Measurements from ENCODE around the gene CADM3.

DNA sequence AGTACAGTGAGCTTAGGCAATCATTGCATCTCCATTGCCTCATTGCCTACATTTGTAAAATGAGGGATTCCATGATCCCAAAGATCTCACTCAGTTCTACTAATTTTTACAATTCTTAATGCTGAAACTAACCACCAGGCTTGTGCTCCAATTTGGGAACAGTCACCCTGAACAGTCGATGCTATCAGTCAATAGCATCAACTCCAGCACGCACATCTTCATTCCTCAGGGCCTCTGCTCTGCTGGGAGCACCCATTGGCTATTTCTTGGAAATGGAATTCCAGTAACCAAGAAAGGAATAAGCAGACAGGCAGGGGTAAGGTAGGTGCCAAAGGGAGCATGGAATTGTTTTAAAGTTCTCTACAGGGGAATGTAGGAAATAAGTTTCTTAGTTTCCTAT lies 19.0 kb downstream of the CADM3 start:
- TF ChIP-seq, protein P1, sequence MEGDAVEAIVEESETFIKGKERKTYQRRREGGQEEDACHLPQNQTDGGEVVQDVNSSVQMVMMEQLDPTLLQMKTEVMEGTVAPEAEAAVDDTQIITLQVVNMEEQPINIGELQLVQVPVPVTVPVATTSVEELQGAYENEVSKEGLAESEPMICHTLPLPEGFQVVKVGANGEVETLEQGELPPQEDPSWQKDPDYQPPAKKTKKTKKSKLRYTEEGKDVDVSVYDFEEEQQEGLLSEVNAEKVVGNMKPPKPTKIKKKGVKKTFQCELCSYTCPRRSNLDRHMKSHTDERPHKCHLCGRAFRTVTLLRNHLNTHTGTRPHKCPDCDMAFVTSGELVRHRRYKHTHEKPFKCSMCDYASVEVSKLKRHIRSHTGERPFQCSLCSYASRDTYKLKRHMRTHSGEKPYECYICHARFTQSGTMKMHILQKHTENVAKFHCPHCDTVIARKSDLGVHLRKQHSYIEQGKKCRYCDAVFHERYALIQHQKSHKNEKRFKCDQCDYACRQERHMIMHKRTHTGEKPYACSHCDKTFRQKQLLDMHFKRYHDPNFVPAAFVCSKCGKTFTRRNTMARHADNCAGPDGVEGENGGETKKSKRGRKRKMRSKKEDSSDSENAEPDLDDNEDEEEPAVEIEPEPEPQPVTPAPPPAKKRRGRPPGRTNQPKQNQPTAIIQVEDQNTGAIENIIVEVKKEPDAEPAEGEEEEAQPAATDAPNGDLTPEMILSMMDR (IDR thresholded peaks at IDR 0.05; ENCODE audit: low read depth, low read length) = no peak
- TF ChIP-seq EZH2phosphoT487 (IDR thresholded peaks at IDR 0.05; ENCODE audit: low read depth) = no peak

All from OCI-LY3 (cell line).